ENCODE results near the gene PSME2.

GRCh38 chr14:24156840-24157239 is 10.4 kb upstream of the PSME2 start:
- TF ChIP-seq PAX8 (IDR thresholded peaks at IDR 0.05) (no peak), CHD4 (IDR thresholded peaks at IDR 0.05) (no peak), CREB1 (IDR thresholded peaks at IDR 0.05; ENCODE audit: low read depth) (no peak), ZNF274 (IDR thresholded peaks at IDR 0.05; ENCODE audit: insufficient read depth, insufficient read length) (no peak), ATF2 (IDR thresholded peaks at IDR 0.05; ENCODE audit: low read length) (no peak)
